ENCODE data around the gene LSM7. TPM values are rescaled to one million over a fixed set of nuclear protein-coding genes. Genes with fewer than 3 reads are reported as not detected.

LSM7 gene
- total and polyA plus RNA-seq, 9 of the 15 experiments (the other 6 are each of a cell fraction or from before 2014, with no cell fraction given): 40.5 to 690 (median 265) TPM

GRCh38 chr19:2333807-2334211 lies 5.4 kb upstream of the LSM7 start:
- Histone ChIP-seq H3K9me1 (ENCODE audit: control insufficient read depth, insufficient read depth, low read length) (no peaks in the 10 kb centered on the region), H3K9me3 (replicated peaks; ENCODE audit: control insufficient read depth, insufficient read depth, low read depth, low read length) (peaks cover 2% of the 10 kb centered on the region), H3K9ac (ENCODE audit: insufficient read depth in 1 of 2, low read depth in 2 of 2, low read length in 2 of 2) (no peak overlapping the region), H3K27ac (ENCODE audit: extremely low read depth, low read depth, low read length) (no peak overlapping the region; the same call in 2 of the 3 replicates), H2AFZ (ENCODE audit: low read depth, low read length) (no peak overlapping the region), H3K36me3 (ENCODE audit: control insufficient read depth, insufficient read depth, low read length) (peaks cover 22% of the 10 kb centered on the region; the same call in 2 of the 3 replicates), H3K4me3 (no peak overlapping the region), H4K20me1 (replicated peaks; ENCODE audit: control insufficient read depth, insufficient read depth, low read length) (no peaks in the 10 kb centered on the region), H3K27me3 (ENCODE audit: control insufficient read depth in 2 of 2, insufficient read depth in 2 of 2, low read length in 2 of 2) (no peaks in the 10 kb centered on the region), H3K79me2 (ENCODE audit: control insufficient read depth, insufficient read depth, low read length) (peaks cover 78% of the 10 kb centered on the region), H3K4me2 (ENCODE audit: insufficient read depth, low read length) (no peak overlapping the region), H3K4me1 (replicated peaks in 1 of 2; ENCODE audit: control insufficient read depth in 2 of 2, insufficient read depth in 2 of 2, low read length in 2 of 2) (peaks cover 23 to 79% of the 10 kb centered on the region in 2 experiments; a peak in 4 of 5 replicates)
- ChIA-PET CTCF (ENCODE audit: low intra/inter-chr PET ratio) (no interaction called here), POLR2A (no interaction called here)
- in situ Hi-C loops (cut with MboI): no loop called here
- FAIRE-seq: no peak
- TF ChIP-seq ZFPM2 (CRISPR knock-in tag; IDR thresholded peaks at IDR 0.05) (no peak), KLF10 (CRISPR knock-in tag; IDR thresholded peaks at IDR 0.05) (no peak), ERF (CRISPR knock-in tag; IDR thresholded peaks at IDR 0.05) (no peak)
- DNase-seq (ENCODE audit: extremely low read depth in 1 of 4, low spot score in 3 of 4): no peak
- ATAC-seq: no peak
- no TSS peak for BruUV-seq (replicated peaks)
- WGBS (ENCODE audit: insufficient coverage, low coverage, missing lambda C conversion rate): 94% methylated on average over 11 of the region's 11 CpGs
- intact Hi-C loops (cut with micrococcal nuclease): no loop called here

DNA sequence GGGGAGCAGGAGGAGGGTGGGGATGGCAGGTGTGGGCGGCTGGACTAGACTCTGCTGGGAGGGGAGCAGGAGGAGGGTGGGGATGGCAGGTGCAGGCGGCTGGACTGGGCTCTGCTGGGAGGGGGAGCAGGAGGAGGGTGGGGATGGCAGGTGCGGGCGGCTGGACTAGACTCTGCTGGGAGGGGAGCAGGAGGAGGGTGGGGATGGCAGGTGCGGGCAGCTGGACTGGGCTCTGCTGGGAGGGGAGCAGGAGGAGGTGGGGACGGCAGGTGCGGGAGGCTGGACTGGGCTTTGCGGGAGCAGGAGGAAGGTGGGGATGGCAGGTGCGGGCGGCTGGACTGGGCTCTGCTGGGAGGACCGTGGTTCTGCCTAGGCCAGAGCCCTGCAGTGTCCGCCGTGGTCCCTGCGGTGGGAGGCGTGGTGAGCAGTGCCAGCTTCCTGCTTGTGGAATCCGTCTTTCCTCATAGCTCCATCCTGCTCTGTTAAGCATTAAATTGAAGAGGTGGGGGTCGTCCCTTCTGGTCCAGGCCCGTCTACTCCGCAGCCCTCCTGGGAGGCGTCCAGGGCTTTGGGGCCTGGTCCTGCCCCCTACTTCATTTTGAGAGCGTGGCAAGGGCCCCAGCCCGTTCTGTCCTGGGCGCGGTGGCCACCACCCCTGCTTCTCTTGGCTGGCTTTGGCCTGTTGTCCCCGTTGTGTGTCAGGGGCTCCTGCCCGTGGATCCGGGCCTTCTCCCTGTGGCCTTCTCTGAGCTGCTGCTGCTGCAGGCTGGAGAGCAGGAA lies 4.8 kb upstream of the LSM7 start:
- CTCF ChIA-PET (ENCODE audit: low intra/inter-chr PET ratio): no interaction called here
- no peaks in the 10 kb centered on the region for H3K9me1 ChIP-seq (ENCODE audit: control insufficient read depth, insufficient read depth, low read length)
- FAIRE-seq: no peak
- peaks cover 82% of the 10 kb centered on the region for H3K79me2 ChIP-seq (ENCODE audit: control insufficient read depth, insufficient read depth, low read length)
- ATAC-seq: no peak
- no peak for TF ChIP-seq ERF (CRISPR knock-in tag; IDR thresholded peaks at IDR 0.05)
- peak; percentile 29; the same call in 1 of the 2 replicates for TF ChIP-seq RBFOX2 (IDR thresholded peaks at IDR 0.05; ENCODE audit: low read depth, low read length)
- TF ChIP-seq, protein P1, sequence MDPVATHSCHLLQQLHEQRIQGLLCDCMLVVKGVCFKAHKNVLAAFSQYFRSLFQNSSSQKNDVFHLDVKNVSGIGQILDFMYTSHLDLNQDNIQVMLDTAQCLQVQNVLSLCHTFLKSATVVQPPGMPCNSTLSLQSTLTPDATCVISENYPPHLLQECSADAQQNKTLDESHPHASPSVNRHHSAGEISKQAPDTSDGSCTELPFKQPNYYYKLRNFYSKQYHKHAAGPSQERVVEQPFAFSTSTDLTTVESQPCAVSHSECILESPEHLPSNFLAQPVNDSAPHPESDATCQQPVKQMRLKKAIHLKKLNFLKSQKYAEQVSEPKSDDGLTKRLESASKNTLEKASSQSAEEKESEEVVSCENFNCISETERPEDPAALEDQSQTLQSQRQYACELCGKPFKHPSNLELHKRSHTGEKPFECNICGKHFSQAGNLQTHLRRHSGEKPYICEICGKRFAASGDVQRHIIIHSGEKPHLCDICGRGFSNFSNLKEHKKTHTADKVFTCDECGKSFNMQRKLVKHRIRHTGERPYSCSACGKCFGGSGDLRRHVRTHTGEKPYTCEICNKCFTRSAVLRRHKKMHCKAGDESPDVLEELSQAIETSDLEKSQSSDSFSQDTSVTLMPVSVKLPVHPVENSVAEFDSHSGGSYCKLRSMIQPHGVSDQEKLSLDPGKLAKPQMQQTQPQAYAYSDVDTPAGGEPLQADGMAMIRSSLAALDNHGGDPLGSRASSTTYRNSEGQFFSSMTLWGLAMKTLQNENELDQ (CRISPR knock-in tag; IDR thresholded peaks at IDR 0.05; ENCODE audit: borderline replicate concordance): no peak
- TF ChIP-seq ILF3 (IDR thresholded peaks at IDR 0.05; ENCODE audit: borderline replicate concordance): no peak
- TF ChIP-seq, protein P2, sequence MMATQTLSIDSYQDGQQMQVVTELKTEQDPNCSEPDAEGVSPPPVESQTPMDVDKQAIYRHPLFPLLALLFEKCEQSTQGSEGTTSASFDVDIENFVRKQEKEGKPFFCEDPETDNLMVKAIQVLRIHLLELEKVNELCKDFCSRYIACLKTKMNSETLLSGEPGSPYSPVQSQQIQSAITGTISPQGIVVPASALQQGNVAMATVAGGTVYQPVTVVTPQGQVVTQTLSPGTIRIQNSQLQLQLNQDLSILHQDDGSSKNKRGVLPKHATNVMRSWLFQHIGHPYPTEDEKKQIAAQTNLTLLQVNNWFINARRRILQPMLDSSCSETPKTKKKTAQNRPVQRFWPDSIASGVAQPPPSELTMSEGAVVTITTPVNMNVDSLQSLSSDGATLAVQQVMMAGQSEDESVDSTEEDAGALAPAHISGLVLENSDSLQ (IDR thresholded peaks at IDR 0.05): no peak
- no peak for TF ChIP-seq ZFX (CRISPR knock-in tag; IDR thresholded peaks at IDR 0.05)
- intact Hi-C loops (cut with micrococcal nuclease): no loop called here
- H3K27me3 ChIP-seq (ENCODE audit: control insufficient read depth in 2 of 2, insufficient read depth in 2 of 2, low read length in 2 of 2): no peaks in the 10 kb centered on the region
- no peak overlapping the region; the same call in 2 of the 3 replicates for H3K27ac ChIP-seq (ENCODE audit: extremely low read depth, low read depth, low read length)
- in situ Hi-C loops (cut with MboI): no loop called here
- H3K4me2 ChIP-seq (ENCODE audit: insufficient read depth, low read length): no peak overlapping the region
- no peaks in the 10 kb centered on the region for H4K20me1 ChIP-seq (replicated peaks; ENCODE audit: control insufficient read depth, insufficient read depth, low read length)
- POLR2A ChIA-PET: interaction anchor here (1.2 kb wide), 1 partner anchor 13 kb away, joined by 3 read pairs; no protein-coding TSS in a partner anchor
- BruUV-seq (replicated peaks): no TSS peak
- H2AFZ ChIP-seq (ENCODE audit: low read depth, low read length): no peak overlapping the region
- H3K9ac ChIP-seq (ENCODE audit: insufficient read depth in 1 of 2, low read depth in 2 of 2, low read length in 2 of 2): no peak overlapping the region
- peaks cover 2% of the 10 kb centered on the region for H3K9me3 ChIP-seq (replicated peaks; ENCODE audit: control insufficient read depth, insufficient read depth, low read depth, low read length)
- peaks cover 23 to 77% of the 10 kb centered on the region in 2 experiments; a peak in 4 of 5 replicates for H3K4me1 ChIP-seq (replicated peaks in 1 of 2; ENCODE audit: control insufficient read depth in 2 of 2, insufficient read depth in 2 of 2, low read length in 2 of 2)
- H3K36me3 ChIP-seq (ENCODE audit: control insufficient read depth, insufficient read depth, low read length): peaks cover 22% of the 10 kb centered on the region; the same call in 2 of the 3 replicates
- DNase-seq (ENCODE audit: extremely low read depth in 1 of 4, low spot score in 3 of 4): no peak
- WGBS (ENCODE audit: insufficient coverage, low coverage, missing lambda C conversion rate): 94% methylated on average over 7 of the region's 27 CpGs
- H3K4me3 ChIP-seq: no peak overlapping the region

Measured in K562 (cell line).